ENCODE results near the gene COL23A1.

- TF ChIP-seq CTCF (tag by site-specific recombination; IDR thresholded peaks at IDR 0.05) (no peak), YY1 (tag by site-specific recombination; IDR thresholded peaks at IDR 0.05) (no peak), ZNF394 (tag by site-specific recombination; IDR thresholded peaks at IDR 0.05; ENCODE audit: borderline replicate concordance) (no peak), ZNF837 (tag by site-specific recombination; IDR thresholded peaks at IDR 0.05) (no peak), ATF2 (tag by site-specific recombination; IDR thresholded peaks at IDR 0.05; ENCODE audit: low read depth) (no peak), ZXDB (tag by site-specific recombination; IDR thresholded peaks at IDR 0.05) (no peak), ZNF23 (tag by site-specific recombination; IDR thresholded peaks at IDR 0.05; ENCODE audit: borderline replicate concordance) (no peak)
These were observed 733 bp downstream of the COL23A1 start for GRCh38 chr5:178589180-178590140.

Data from HEK293 (cell line).